NAMALWA (cell line): ENCODE data around the gene MRPL30.
A peak's percentile ranks its signal among the peaks of the same experiment; 100 is the strongest.
"Not testable (repeated sequence)": the region's sequence is repeated elsewhere in the genome, so short reads cannot be mapped to it uniquely, and the experiment has no call there.

Experiments used
- DNase-seq: peaks from one replicate; pipeline ENCODE4 v3.0.0-alpha.2; 2015; ENCODE audit warnings: low spot score

The MRPL30 gene

GRCh38 chr2:99180755-99181623 lies at the start of gene MRPL30, which contains the start of gene MITD1:
Gene MRPL30, plus strand, starts transcription at chr2:99181184. Its CDS starts 5,020 bp downstream, at chr2:99186204.
Gene MITD1, minus strand, starts transcription at chr2:99181058. Its CDS starts 77 bp downstream, at chr2:99180981.
- DNase-seq, result peak; percentile 96

DNA sequence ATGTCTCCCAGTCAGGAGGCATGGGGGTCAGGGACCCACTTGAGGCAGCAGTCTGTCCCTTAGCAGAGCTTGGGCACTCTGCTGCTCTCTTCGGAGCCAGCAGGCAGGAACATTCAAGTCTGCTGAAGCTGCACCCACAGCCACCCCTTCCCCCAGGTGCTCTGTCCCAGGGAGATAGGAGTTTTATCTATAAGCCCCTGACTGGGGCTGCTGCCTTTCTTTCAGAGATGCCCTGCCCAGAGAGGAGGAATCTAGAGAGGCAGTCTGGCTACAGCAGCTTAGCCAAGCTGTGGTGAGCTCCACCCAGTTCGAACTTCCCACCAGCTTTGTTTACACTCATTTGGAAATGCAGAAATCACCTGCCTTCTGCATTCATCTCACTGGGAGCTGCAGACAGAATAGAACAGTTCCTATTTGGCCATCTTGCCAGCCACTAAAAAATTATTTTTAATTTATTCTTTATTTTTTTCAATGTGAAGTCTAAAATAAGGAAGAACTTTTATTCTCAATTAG lies 45.9 kb upstream of the MRPL30 start:
- DNase-seq, result not testable (repeated sequence)

- no peak for DNase-seq
These were observed 42.0 kb upstream of the MRPL30 start for GRCh38 chr2:99139003-99139402.

GRCh38 chr2:99140056-99140859 lies 40.7 kb upstream of the MRPL30 start:
- no peak for DNase-seq

DNA sequence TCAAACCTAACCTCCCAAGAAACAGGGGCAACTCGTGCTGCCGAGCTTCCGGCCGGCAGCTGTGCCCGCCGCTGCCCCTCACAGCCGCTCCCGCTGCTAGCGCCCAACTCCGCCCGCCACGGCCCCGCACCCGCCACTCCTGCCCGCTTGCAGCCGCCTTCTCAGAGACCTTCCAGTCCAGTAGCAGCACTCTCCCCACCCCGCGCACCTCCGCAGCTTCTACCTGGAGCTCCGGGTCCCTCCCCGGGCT lies 40.2 kb upstream of the MRPL30 start:
- DNase-seq, result no peak

- DNase-seq, result peak; percentile 96
These were observed 39.6 kb upstream of the MRPL30 start, which contains the start of gene C2orf15 for GRCh38 chr2:99141110-99142108. Gene C2orf15, plus strand, starts transcription at chr2:99141707. Its CDS starts 8,852 bp downstream, at chr2:99150559.

DNA sequence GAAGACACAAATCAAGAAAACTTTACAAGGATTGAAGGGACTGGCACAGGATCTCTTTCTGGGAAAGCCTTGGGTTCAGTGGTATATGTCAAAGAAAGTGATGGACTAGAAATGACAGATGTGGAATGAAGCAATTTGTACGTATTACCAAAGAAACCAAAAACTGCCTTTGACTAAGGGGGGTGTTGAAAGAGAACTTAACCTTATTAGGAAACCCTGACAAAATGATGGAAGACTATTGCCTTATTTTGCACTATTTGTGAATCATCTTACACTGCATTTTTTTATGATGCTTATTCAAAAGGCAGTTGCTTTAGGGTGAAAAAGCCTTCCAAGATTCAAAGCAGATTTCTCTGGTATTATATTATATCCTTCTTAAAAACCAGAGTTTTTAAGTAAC lies 30.3 kb upstream of the MRPL30 start:
- no peak for DNase-seq

- no peak for DNase-seq
These were observed 28.6 kb upstream of the MRPL30 start for GRCh38 chr2:99152199-99152895.

DNA sequence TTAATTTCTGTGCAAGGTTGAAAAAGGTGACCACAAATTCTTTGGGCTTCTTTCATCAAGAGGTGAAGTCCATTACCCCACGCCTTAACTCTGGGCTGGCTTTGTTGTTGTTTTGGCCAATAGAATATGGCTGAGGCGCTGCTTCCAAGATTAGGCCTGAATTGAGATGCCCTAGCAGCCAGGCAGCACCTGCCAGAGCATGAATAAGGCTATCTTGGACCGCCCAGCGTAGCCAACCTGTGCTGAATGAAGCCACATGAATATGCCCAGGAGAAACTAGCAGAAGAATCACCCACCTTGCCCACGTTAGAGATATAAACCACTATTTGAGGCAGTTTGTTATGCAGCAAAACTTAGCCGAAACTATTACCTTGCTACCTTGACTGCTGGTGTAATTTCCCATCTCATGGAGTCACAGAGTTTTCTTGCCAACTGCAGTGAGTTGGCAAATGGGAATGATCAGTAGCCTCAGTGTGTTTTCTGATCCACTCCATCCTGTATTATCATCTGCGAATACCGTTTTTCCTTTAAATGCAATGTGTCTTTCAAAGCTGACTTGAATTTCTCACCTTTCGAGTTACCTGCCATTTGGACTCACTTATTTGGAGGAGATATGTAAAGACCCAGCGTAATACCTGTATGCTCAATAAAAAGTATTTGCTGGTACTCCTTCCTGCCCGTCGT lies 26.9 kb upstream of the MRPL30 start:
- DNase-seq, result peak; percentile 10

GRCh38 chr2:99154643-99155536 lies 26.1 kb upstream of the MRPL30 start, which contains the start of the genes LIPT1 and TSGA10:
Gene LIPT1, plus strand, starts transcription at chr2:99154967. Its CDS starts 6,991 bp downstream, at chr2:99161958.
Gene TSGA10, minus strand, starts transcription at chr2:99154942. Its CDS starts 45,503 bp downstream, at chr2:99109439.
- DNase-seq, result peak; percentile 95

DNA sequence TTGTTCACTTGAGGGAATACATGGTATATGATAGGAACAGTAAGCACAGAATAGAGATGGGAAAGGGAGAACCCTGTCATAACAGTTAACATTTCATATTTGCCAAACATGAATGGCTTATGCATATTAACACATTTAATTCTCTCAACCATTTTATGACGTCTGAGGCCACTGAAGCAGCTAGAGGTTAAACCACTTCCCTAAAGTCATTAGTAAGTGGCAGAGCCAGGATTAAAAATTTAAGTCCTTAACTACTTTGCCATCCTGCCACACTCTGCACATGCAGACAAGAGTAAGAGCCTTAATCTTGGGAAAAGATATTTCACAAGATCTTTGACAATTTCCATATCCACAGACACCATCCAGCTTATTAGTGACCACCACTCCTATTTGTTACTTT lies 24.1 kb upstream of the MRPL30 start:
- peak; percentile 46 for DNase-seq

- no peak for DNase-seq
These were observed 22.4 kb upstream of the MRPL30 start for GRCh38 chr2:99158599-99158998.

DNA sequence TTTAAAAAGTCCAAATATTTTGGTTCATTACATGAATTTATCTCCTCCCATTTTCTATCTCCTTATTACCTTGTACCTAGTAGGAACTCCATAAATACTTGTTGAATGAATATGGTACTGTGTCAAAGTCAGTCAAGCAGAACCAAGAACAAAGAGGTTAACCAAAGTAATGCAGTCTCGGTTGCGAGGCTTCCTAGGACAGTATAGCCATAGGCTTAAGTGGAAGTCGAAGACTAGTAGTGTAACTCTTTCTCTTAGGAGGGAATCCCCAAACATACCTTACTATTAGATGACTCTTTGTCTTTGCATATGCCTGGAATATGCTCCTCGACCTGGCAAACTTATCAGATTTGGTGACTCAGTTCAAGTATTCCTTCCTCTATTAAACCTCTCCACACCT lies 21.4 kb upstream of the MRPL30 start:
- DNase-seq, result no peak

GRCh38 chr2:99166218-99166617 lies 14.8 kb upstream of the MRPL30 start:
- no peak for DNase-seq

- DNase-seq, result no peak
These were observed 11.4 kb upstream of the MRPL30 start for GRCh38 chr2:99169534-99169933.

DNA sequence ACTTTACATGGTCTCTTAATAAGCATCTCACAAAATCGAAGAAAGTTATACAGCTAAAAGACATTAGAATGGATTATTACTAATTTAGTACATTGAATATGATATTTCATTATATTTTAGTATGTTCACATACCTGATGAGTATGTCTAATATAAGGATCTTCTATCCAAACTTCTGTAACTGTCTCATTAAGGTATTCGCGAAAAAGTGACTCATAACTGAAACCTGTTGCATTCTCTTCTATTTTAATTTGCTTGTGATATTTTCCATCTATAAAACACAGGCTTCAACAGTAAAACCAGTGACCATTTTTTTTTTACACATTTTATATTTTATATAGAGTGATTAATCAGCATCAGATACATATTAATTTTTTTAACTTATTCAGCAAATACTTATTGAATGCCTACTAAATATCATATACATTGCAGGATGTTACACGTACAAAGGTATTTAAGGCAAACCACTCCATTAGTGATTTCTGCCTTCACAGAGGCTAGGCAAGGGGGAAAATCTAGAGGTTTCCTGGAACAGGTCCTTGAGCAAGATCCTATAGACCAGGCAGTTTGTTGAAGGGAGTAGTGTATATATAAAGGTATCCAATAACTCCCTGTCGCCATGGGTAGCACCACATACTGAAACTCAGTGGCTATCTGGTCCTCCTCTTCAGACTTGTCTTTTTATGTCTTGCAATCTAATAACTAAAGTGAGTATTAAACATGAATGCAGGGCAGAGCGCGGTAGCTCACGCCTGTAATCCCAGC lies 9.4 kb upstream of the MRPL30 start:
- no peak for DNase-seq

- DNase-seq, result peak; percentile 34
These were observed 628 bp downstream of the MRPL30 start for GRCh38 chr2:99181624-99182000.

- no peak for DNase-seq
These were observed 2.0 kb downstream of the MRPL30 start for GRCh38 chr2:99183025-99183424.
